Measurements from ENCODE around the gene EVI2A. TPM values are rescaled to one million over a fixed set of nuclear protein-coding genes. Genes with fewer than 3 reads are reported as not detected.

Gene EVI2A
- total and polyA plus RNA-seq, 2 of the 13 experiments (the other 11 are each of a cell fraction or from before 2014, with no cell fraction given) = not detected

DNA sequence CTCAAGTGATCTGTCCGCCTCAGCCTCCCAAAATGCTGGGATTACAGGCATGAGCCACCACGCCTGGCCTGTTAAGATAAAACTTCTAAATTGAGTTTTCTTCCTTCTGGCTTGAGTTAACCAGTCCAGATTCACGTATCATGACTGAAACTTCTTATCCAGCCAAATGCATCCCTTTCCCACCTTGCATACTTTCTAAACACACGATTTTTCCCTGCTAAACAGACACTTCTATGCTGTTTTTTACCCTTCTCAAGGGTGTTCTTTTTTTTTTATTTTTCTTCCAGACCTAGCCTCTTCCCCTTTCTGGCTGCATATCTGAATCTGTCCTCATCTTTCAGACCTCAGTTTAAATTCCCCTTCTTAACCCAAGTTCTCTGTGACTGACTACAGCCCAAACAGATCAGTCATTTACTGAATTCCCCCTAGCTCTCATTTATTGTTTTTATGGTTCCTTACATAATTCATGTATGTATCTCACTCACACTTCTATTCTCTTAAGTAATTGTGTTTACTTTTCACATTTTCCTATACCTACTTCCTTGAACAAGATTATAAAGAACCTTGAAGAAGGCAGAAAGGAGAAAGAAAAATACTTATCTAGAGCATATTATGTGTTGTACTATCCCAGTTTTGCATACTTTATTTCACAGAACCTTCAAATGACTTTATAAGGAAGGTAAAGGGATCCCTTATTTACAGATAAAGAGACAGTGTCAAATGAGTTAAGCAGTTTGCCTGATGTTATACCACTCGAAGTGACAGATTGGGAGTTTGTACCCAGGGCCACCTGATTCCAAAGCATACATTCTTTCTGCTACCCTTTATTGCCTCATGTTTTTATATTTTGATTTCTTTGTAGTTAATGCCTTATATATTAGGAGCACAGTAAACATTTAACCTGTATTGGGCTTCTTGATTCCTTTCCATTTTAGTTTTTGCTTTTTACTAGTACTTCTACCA is 12.8 kb downstream of the EVI2A start:
- CTCF ChIA-PET (ENCODE audit: low intra/inter-chr PET ratio, low total read pairs) = no interaction called here
- Histone ChIP-seq H3K4me2 (ENCODE audit: low read depth, low read length) (no peak overlapping the region), H3K4me1 (ENCODE audit: insufficient read depth, low read length) (no peaks in the 10 kb centered on the region), H3K9ac (ENCODE audit: insufficient read depth, low read depth, low read length) (no peak overlapping the region), H3K27me3 (ENCODE audit: control insufficient read depth in 1 of 2, insufficient read depth in 2 of 2, low read length in 2 of 2) (no peaks in the 10 kb centered on the region), H3K36me3 (replicated peaks in 1 of 2; ENCODE audit: control insufficient read depth in 1 of 2, insufficient read depth in 2 of 2, low read length in 2 of 2) (no peaks in the 10 kb centered on the region), H4K20me1 (ENCODE audit: insufficient read depth, low read length) (no peaks in the 10 kb centered on the region), H3K27ac (ENCODE audit: extremely low read length, insufficient read depth, low read length) (no peak overlapping the region), H3K9me3 (ENCODE audit: low read length) (no peaks in the 10 kb centered on the region), H3K4me3 (replicated peaks in 1 of 3; ENCODE audit: insufficient read depth in 1 of 3, low read depth in 2 of 3, low read length in 3 of 3) (no peak overlapping the region), H3K79me2 (ENCODE audit: insufficient read depth, low read length) (no peaks in the 10 kb centered on the region), H2AFZ (ENCODE audit: low read length) (no peak overlapping the region)
- FAIRE-seq (no peak), DNase-seq (ENCODE audit: low spot score) (no peak), ATAC-seq (no peak)
- in situ Hi-C loops (cut with HindIII; ENCODE audit: extremely low pct_ligation_motif_present, low pct_unique_long_range_greater_than_20kb) (no loop called here), intact Hi-C loops (cut with micrococcal nuclease; ENCODE audit: unreplicated experiment) (no loop called here)
- 80% methylated on average over 5 of the region's 5 CpGs for WGBS (ENCODE audit: low lambda C conversion rate)
- POLR2A ChIA-PET = no interaction called here
- TF ChIP-seq KMT2A (CRISPR knock-in tag; IDR thresholded peaks at IDR 0.05) (no peak), NFKBIZ (CRISPR knock-in tag; IDR thresholded peaks at IDR 0.05) (no peak), ZNF652 (CRISPR knock-in tag; IDR thresholded peaks at IDR 0.05; ENCODE audit: borderline replicate concordance, low read depth) (no peak), NFE2 (CRISPR knock-in tag; IDR thresholded peaks at IDR 0.05) (no peak), ZNF7 (CRISPR knock-in tag; IDR thresholded peaks at IDR 0.05) (no peak)
- TF ChIP-seq, protein P1, sequence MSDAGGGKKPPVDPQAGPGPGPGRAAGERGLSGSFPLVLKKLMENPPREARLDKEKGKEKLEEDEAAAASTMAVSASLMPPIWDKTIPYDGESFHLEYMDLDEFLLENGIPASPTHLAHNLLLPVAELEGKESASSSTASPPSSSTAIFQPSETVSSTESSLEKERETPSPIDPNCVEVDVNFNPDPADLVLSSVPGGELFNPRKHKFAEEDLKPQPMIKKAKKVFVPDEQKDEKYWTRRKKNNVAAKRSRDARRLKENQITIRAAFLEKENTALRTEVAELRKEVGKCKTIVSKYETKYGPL (CRISPR knock-in tag; IDR thresholded peaks at IDR 0.05) = no peak
- BruUV-seq (replicated peaks) = no TSS peak

GRCh38 chr17:31307640-31308039 is 13.8 kb downstream of the EVI2A start:
- H3K27ac ChIP-seq (ENCODE audit: extremely low read length, insufficient read depth, low read length) = no peak overlapping the region
- no peak overlapping the region for H2AFZ ChIP-seq (ENCODE audit: low read length)
- H3K27me3 ChIP-seq (ENCODE audit: control insufficient read depth in 1 of 2, insufficient read depth in 2 of 2, low read length in 2 of 2) = no peaks in the 10 kb centered on the region
- TF ChIP-seq ZNF501 (CRISPR knock-in tag; IDR thresholded peaks at IDR 0.05) = no peak
- TF ChIP-seq ZNF335 (CRISPR knock-in tag; IDR thresholded peaks at IDR 0.05) = no peak
- TF ChIP-seq ZNF543 (CRISPR knock-in tag; IDR thresholded peaks at IDR 0.05) = no peak
- no peak for TF ChIP-seq CBX2 (IDR thresholded peaks at IDR 0.05; ENCODE audit: low read depth, low read length)
- TF ChIP-seq CBX2 (CRISPR knock-in tag; IDR thresholded peaks at IDR 0.05; ENCODE audit: low read depth) = no peak
- WGBS (ENCODE audit: low lambda C conversion rate) = 88% methylated on average over 1 of the region's 1 CpG
- no peaks in the 10 kb centered on the region for H3K4me1 ChIP-seq (ENCODE audit: insufficient read depth, low read length)
- FAIRE-seq (no peak), DNase-seq (ENCODE audit: low spot score) (no peak), ATAC-seq (no peak)
- no peak overlapping the region for H3K9ac ChIP-seq (ENCODE audit: insufficient read depth, low read depth, low read length)
- BruUV-seq (replicated peaks) = no TSS peak
- no peaks in the 10 kb centered on the region for H3K79me2 ChIP-seq (ENCODE audit: insufficient read depth, low read length)
- no peaks in the 10 kb centered on the region for H4K20me1 ChIP-seq (ENCODE audit: insufficient read depth, low read length)
- ChIA-PET CTCF (ENCODE audit: low intra/inter-chr PET ratio, low total read pairs) (no interaction called here), POLR2A (no interaction called here)
- no peaks in the 10 kb centered on the region for H3K9me3 ChIP-seq (ENCODE audit: low read length)
- H3K4me3 ChIP-seq (replicated peaks in 1 of 3; ENCODE audit: insufficient read depth in 1 of 3, low read depth in 2 of 3, low read length in 3 of 3) = no peak overlapping the region
- in situ Hi-C loops (cut with HindIII; ENCODE audit: extremely low pct_ligation_motif_present, low pct_unique_long_range_greater_than_20kb) = no loop called here
- intact Hi-C loops (cut with micrococcal nuclease; ENCODE audit: unreplicated experiment) = no loop called here
- 0 out of 5 replicates have a peak, but pooled peaks cover 0 to 4% of the 10 kb centered on the region in 2 experiments for H3K36me3 ChIP-seq (replicated peaks in 1 of 2; ENCODE audit: control insufficient read depth in 1 of 2, insufficient read depth in 2 of 2, low read length in 2 of 2)
- no peak overlapping the region for H3K4me2 ChIP-seq (ENCODE audit: low read depth, low read length)

All from HepG2 (cell line).